ENCODE results near the gene CERS1. TPM values are rescaled to one million over a fixed set of nuclear protein-coding genes. Genes with fewer than 3 reads are reported as not detected.

CERS1 gene
- total RNA-seq, 4 donors from 2014 or later, result 0.24 to 1.3 (median 0.59) TPM

- no peaks in the 10 kb centered on the region for H3K27me3 ChIP-seq
- H3K4me1 ChIP-seq, result no peaks in the 10 kb centered on the region
- 87 to 94% methylated on average over 5 of the region's 5 CpGs for WGBS, 2 donors
- H3K36me3 ChIP-seq, result no peaks in the 10 kb centered on the region
- H3K27ac ChIP-seq, result no peak overlapping the region
- H3K9me3 ChIP-seq, result no peaks in the 10 kb centered on the region
- no peak overlapping the region for H3K4me3 ChIP-seq (replicated peaks in 1 of 3)
- intact Hi-C loops (cut with DNase I), result no loop called here
- TF ChIP-seq CTCF (IDR thresholded peaks at IDR 0.05), result no peak
- no peak for DNase-seq
These were observed 20.2 kb downstream of the CERS1 start for GRCh38 chr19:18875726-18876125.

- Histone ChIP-seq H3K4me1 (peaks cover 0 to 4% of the 10 kb centered on the region in 2 donors), H3K27me3 (no peaks in the 10 kb centered on the region), H3K36me3 (peaks cover 14 to 18% of the 10 kb centered on the region in 2 donors), H3K9me3 (no peaks in the 10 kb centered on the region), H3K27ac (no peak overlapping the region), H3K4me3 (replicated peaks in 1 of 3) (no peak overlapping the region)
- intact Hi-C loops (cut with DNase I), result no loop called here
- no peak for DNase-seq
- TF ChIP-seq POLR2A (IDR thresholded peaks at IDR 0.05) (no peak), CTCF (IDR thresholded peaks at IDR 0.05) (no peak)
- 89 to 91% methylated on average over 7 of the region's 7 CpGs for WGBS, 2 donors
These were observed 24.4 kb downstream of the CERS1 start for GRCh38 chr19:18871543-18871942.

- Histone ChIP-seq H3K27me3 (no peaks in the 10 kb centered on the region), H3K4me1 (peaks cover 0 to 4% of the 10 kb centered on the region in 2 donors), H3K4me3 (replicated peaks in 1 of 3) (no peak overlapping the region), H3K9me3 (no peaks in the 10 kb centered on the region), H3K27ac (no peak overlapping the region), H3K36me3 (peaks cover 23 to 27% of the 10 kb centered on the region in 2 donors)
- 53 to 64% methylated on average over 19 to 25 of the region's 25 CpGs for WGBS, 2 donors
- TF ChIP-seq POLR2A (IDR thresholded peaks at IDR 0.05) (no peak), CTCF (IDR thresholded peaks at IDR 0.05) (no peak)
- DNase-seq, result no peak
- intact Hi-C loops (cut with DNase I), result no loop called here
These were observed 25.3 kb downstream of the CERS1 start for GRCh38 chr19:18870531-18871172.

- intact Hi-C loops (cut with DNase I), result no loop called here
- H3K9me3 ChIP-seq, result no peaks in the 10 kb centered on the region
- no peak overlapping the region for H3K27ac ChIP-seq
- 55 to 58% methylated on average over 11 to 34 of the region's 62 CpGs for WGBS, 2 donors
- H3K36me3 ChIP-seq, result peaks cover 30 to 34% of the 10 kb centered on the region in 2 donors
- TF ChIP-seq POLR2A (IDR thresholded peaks at IDR 0.05) (no peak), CTCF (IDR thresholded peaks at IDR 0.05) (no peak)
- H3K4me1 ChIP-seq, result peaks cover 0 to 4% of the 10 kb centered on the region in 2 donors
- no peak for DNase-seq
- H3K27me3 ChIP-seq, result no peaks in the 10 kb centered on the region
- no peak overlapping the region for H3K4me3 ChIP-seq (replicated peaks in 1 of 3)
These were observed 26.0 kb downstream of the CERS1 start for GRCh38 chr19:18869781-18870530.

GRCh38 chr19:18869023-18869618 is 26.8 kb downstream of the CERS1 start:
- Histone ChIP-seq H3K4me1 (peaks cover 0 to 4% of the 10 kb centered on the region in 2 donors), H3K27me3 (no peaks in the 10 kb centered on the region), H3K9me3 (no peaks in the 10 kb centered on the region), H3K36me3 (peaks cover 36 to 41% of the 10 kb centered on the region in 2 donors), H3K27ac (no peak overlapping the region), H3K4me3 (replicated peaks in 1 of 3) (no peak overlapping the region)
- WGBS, 2 donors, result 59 to 61% methylated on average over 19 to 25 of the region's 71 CpGs
- no peak for DNase-seq
- TF ChIP-seq POLR2A (IDR thresholded peaks at IDR 0.05), result no peak
- TF ChIP-seq CTCF (IDR thresholded peaks at IDR 0.05), result no peak
- intact Hi-C loops (cut with DNase I), result no loop called here
